HepG2 (cell line): ENCODE measurements around the gene FAM83D. TPM values are rescaled to one million over a fixed set of nuclear protein-coding genes. Genes with fewer than 3 reads are reported as not detected.

ENCODE experiments used
- ASH2L ChIP-seq: fragments of 300-600, 200-600 bp; sonication (generic); IDR thresholded peaks from 2 replicates; pipeline ENCODE4 v1.7.0; 2017; ENCODE audit warnings: low read depth, mild to moderate bottlenecking, moderate library complexity, mixed read lengths, low read length; ENCODE audit not compliant: insufficient read length
- BCL6 ChIP-seq: IDR thresholded peaks from 2 replicates; pipeline ENCODE4 v1.6.1; 2016; ENCODE audit warnings: missing genetic modification reagents, missing compliant biosample characterization
- CBFB ChIP-seq: sonication (generic); formaldehyde crosslinking; IDR thresholded peaks from 2 replicates; pipeline ENCODE4 v1.4.0; 2020; ENCODE audit warnings: missing genetic modification reagents
- ELF1 ChIP-seq: sonication (generic); formaldehyde crosslinking; IDR thresholded peaks from 2 replicates; pipeline ENCODE4 v1.4.0; 2020; ENCODE audit warnings: missing genetic modification reagents
- EP300 ChIP-seq, 3 experiments: sonication (generic) in 1 of 3; formaldehyde crosslinking in 1 of 3; IDR thresholded peaks; 2 replicates each; pipeline versions ENCODE4 v1.5.1 to v1.6.1; 2011 to 2020; ENCODE audit warnings: low read depth in 2 of 3, low read length in 2 of 3, borderline replicate concordance in 1 of 3, improper control_type of control experiment in 1 of 3, mild to moderate bottlenecking in 1 of 3, missing genetic modification reagents in 1 of 3, moderate library complexity in 1 of 3
- KDM5A ChIP-seq: fragments of 200-600 bp; sonication (generic); IDR thresholded peaks from 2 replicates; pipeline ENCODE4 v1.7.0; 2018; ENCODE audit warnings: antibody characterized with exemption, mild to moderate bottlenecking, low read length, borderline replicate concordance
- MTA1 ChIP-seq: sonication (generic); formaldehyde crosslinking; IDR thresholded peaks from 2 replicates; pipeline ENCODE4 v1.4.0; 2020; ENCODE audit warnings: missing genetic modification reagents, mild to moderate bottlenecking, borderline replicate concordance
- RAD51 ChIP-seq: fragments of 450-650 bp; IDR thresholded peaks from 2 replicates; pipeline ENCODE4 v1.6.1; 2016; ENCODE audit warnings: borderline replicate concordance
- RBM22 ChIP-seq: fragments of 200-400 bp; formaldehyde crosslinking; optimal IDR thresholded peaks from 2 replicates; pipeline ENCODE3; 2017; ENCODE audit warnings: mild to moderate bottlenecking, low read length, moderate library complexity
- SOX5 ChIP-seq: IDR thresholded peaks from 2 replicates; pipeline ENCODE4 v1.6.1; 2016; ENCODE audit warnings: borderline replicate concordance
- TCF7L2 ChIP-seq: IDR thresholded peaks from 2 replicates; pipeline ENCODE4 v1.6.1; 2011; ENCODE audit warnings: mild to moderate bottlenecking, low read depth, low read length, moderate library complexity
- ZFP36L1 ChIP-seq: sonication (generic); formaldehyde crosslinking; IDR thresholded peaks from 2 replicates; pipeline ENCODE4 v1.8.0; 2022; ENCODE audit warnings: mild to moderate bottlenecking, missing genetic modification reagents, moderate library complexity
- ZKSCAN1 ChIP-seq: fragments of 150-350 bp; IDR thresholded peaks from 2 replicates; pipeline ENCODE4 v1.6.1; 2014; ENCODE audit warnings: low read length
- ZNF557 ChIP-seq: sonication (generic); formaldehyde crosslinking; IDR thresholded peaks from 2 replicates; pipeline ENCODE4 v1.4.0; 2020; ENCODE audit warnings: missing genetic modification reagents
- ZNF772 ChIP-seq: sonication (generic); formaldehyde crosslinking; IDR thresholded peaks from 2 replicates; pipeline ENCODE4 v1.5.0; 2020; ENCODE audit warnings: mild to moderate bottlenecking, missing genetic modification reagents
- ZNF792 ChIP-seq: IDR thresholded peaks from 2 replicates; pipeline ENCODE4 v1.6.1; 2016
- ZSCAN12 ChIP-seq: sonication (generic); formaldehyde crosslinking; IDR thresholded peaks from 2 replicates; pipeline ENCODE4 v1.9.0; 2021; ENCODE audit warnings: mild to moderate bottlenecking, missing genetic modification reagents
- polyA plus RNA-seq, 8 experiments: library from polyadenylated mRNA; depleted of rRNA in 3 of 8; stranded (reverse) in 7 of 8; unstranded in 1 of 8; fragments of >200 nt; fragmentation: Illumina TruSeq in 4 of 8; extraction: Trizol in 4 of 8; gene quantifications; 2 replicates each; pipeline versions ENCODE4 v1.2.1 to v1.2.3, GENCODE V29; 2011 to 2016; ENCODE audit warnings: low read depth in 4 of 8, missing spikeins in 1 of 8, mixed read lengths in 1 of 8; ENCODE audit not compliant: insufficient read depth in 1 of 8
- total RNA-seq, 5 experiments: library from RNA; depleted of rRNA; stranded (reverse); fragments of >200 nt; fragmentation: Illumina TruSeq; extraction: Trizol; gene quantifications; 2 replicates each; pipeline ENCODE4 v1.2.3, GENCODE V29; 2016; ENCODE audit warnings: low read depth in 1 of 5
- TF ChIP-seq, protein P1 (sequence below): IDR thresholded peaks from 2 replicates; pipeline ENCODE4 v1.6.1; 2012; ENCODE audit warnings: inconsistent platforms
- TF ChIP-seq, protein P2 (sequence below): IDR thresholded peaks from 2 replicates; pipeline ENCODE4 v1.6.1; 2018; ENCODE audit warnings: missing genetic modification reagents, mild to moderate bottlenecking, missing compliant biosample characterization
- TF ChIP-seq, protein P3 (sequence below): sonication (generic); formaldehyde crosslinking; IDR thresholded peaks from 2 replicates; pipeline ENCODE4 v1.8.1; 2022; ENCODE audit warnings: low read depth, mild to moderate bottlenecking, missing genetic modification reagents
- TF ChIP-seq, protein P4 (sequence below): sonication (generic); formaldehyde crosslinking; conservative IDR thresholded peaks from 2 replicates; pipeline ENCODE4 v1.4.0; 2020; ENCODE audit warnings: mild to moderate bottlenecking, missing genetic modification reagents, moderate library complexity
- TF ChIP-seq, protein P5 (sequence below): sonication (generic); formaldehyde crosslinking; IDR thresholded peaks from 2 replicates; pipeline ENCODE4 v1.8.1; 2023; ENCODE audit warnings: mild to moderate bottlenecking, missing genetic modification reagents

Gene FAM83D
- total and polyA plus RNA-seq, 2 of the 13 experiments (the other 11 are each of a cell fraction or from before 2014, with no cell fraction given): 51.4 to 64.0 TPM

DNA sequence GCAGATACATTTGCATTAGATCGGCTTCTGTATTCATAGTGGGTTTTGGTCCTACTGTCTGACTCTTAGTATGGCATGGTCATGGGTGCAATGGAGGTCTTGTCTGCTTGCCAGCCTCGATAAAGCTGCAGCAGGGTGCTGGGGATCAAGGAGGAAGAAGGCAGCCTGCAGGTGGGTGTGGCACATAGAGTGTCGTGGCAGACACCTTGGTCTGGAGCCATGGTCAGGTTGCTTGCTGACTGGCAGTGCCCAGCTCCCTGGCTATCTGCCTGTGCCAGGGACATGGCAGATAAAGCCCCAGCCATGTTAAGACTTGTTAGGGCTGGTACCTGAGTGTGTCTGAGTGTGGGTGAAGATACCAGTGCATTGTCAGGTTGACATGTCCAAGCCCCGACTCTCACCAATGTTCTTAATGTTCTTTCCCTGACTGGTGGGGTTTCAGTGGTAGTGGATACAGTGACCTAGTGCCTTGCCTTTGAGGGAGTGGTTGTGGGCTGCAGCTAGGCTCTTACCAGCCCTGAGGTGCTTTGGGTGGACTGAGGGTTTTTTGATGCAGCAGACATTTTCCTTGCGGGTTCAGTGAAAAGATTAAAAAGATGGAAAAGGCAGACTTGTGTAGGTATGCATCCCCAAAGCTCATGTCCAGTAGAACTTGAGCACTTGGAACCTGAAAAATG is 1.8 kb downstream of the FAM83D start (continued):
- TF ChIP-seq ASH2L: no peak
- TF ChIP-seq MTA1 (CRISPR knock-in tag): no peak
- TF ChIP-seq RAD51: no peak
- peak; percentile 40; the same call in 1 of the 2 replicates for TF ChIP-seq ZNF772 (CRISPR knock-in tag)
- TF ChIP-seq, protein P1, sequence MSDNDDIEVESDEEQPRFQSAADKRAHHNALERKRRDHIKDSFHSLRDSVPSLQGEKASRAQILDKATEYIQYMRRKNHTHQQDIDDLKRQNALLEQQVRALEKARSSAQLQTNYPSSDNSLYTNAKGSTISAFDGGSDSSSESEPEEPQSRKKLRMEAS: no peak
- TF ChIP-seq SOX5 (CRISPR knock-in tag): no peak
- TF ChIP-seq CBFB: no peak
- no peak for TF ChIP-seq ELF1
- TF ChIP-seq, protein P2, sequence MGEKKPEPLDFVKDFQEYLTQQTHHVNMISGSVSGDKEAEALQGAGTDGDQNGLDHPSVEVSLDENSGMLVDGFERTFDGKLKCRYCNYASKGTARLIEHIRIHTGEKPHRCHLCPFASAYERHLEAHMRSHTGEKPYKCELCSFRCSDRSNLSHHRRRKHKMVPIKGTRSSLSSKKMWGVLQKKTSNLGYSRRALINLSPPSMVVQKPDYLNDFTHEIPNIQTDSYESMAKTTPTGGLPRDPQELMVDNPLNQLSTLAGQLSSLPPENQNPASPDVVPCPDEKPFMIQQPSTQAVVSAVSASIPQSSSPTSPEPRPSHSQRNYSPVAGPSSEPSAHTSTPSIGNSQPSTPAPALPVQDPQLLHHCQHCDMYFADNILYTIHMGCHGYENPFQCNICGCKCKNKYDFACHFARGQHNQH (CRISPR knock-in tag): no peak
- TF ChIP-seq RBM22: no peak
- TF ChIP-seq TCF7L2: no peak
- TF ChIP-seq, protein P3, sequence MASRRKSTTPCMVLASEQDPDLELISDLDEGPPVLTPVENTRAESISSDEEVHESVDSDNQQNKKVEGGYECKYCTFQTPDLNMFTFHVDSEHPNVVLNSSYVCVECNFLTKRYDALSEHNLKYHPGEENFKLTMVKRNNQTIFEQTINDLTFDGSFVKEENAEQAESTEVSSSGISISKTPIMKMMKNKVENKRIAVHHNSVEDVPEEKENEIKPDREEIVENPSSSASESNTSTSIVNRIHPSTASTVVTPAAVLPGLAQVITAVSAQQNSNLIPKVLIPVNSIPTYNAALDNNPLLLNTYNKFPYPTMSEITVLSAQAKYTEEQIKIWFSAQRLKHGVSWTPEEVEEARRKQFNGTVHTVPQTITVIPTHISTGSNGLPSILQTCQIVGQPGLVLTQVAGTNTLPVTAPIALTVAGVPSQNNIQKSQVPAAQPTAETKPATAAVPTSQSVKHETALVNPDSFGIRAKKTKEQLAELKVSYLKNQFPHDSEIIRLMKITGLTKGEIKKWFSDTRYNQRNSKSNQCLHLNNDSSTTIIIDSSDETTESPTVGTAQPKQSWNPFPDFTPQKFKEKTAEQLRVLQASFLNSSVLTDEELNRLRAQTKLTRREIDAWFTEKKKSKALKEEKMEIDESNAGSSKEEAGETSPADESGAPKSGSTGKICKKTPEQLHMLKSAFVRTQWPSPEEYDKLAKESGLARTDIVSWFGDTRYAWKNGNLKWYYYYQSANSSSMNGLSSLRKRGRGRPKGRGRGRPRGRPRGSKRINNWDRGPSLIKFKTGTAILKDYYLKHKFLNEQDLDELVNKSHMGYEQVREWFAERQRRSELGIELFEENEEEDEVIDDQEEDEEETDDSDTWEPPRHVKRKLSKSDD: no peak
- TF ChIP-seq ZFP36L1: 0 out of 2 replicates have a peak, but pooled peaks have one; percentile 22
- no peak for TF ChIP-seq KDM5A
- TF ChIP-seq, protein P4, sequence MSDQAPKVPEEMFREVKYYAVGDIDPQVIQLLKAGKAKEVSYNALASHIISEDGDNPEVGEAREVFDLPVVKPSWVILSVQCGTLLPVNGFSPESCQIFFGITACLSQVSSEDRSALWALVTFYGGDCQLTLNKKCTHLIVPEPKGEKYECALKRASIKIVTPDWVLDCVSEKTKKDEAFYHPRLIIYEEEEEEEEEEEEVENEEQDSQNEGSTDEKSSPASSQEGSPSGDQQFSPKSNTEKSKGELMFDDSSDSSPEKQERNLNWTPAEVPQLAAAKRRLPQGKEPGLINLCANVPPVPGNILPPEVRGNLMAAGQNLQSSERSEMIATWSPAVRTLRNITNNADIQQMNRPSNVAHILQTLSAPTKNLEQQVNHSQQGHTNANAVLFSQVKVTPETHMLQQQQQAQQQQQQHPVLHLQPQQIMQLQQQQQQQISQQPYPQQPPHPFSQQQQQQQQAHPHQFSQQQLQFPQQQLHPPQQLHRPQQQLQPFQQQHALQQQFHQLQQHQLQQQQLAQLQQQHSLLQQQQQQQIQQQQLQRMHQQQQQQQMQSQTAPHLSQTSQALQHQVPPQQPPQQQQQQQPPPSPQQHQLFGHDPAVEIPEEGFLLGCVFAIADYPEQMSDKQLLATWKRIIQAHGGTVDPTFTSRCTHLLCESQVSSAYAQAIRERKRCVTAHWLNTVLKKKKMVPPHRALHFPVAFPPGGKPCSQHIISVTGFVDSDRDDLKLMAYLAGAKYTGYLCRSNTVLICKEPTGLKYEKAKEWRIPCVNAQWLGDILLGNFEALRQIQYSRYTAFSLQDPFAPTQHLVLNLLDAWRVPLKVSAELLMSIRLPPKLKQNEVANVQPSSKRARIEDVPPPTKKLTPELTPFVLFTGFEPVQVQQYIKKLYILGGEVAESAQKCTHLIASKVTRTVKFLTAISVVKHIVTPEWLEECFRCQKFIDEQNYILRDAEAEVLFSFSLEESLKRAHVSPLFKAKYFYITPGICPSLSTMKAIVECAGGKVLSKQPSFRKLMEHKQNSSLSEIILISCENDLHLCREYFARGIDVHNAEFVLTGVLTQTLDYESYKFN: no peak
- TF ChIP-seq ZNF557 (CRISPR knock-in tag): 0 out of 2 replicates have a peak, but pooled peaks have one; percentile 65
- TF ChIP-seq BCL6 (CRISPR knock-in tag): no peak
- 0 out of 2 replicates have a peak, but pooled peaks have one; percentile 51 for TF ChIP-seq ZKSCAN1
- no peak for TF ChIP-seq ZSCAN12
- TF ChIP-seq, protein P5, sequence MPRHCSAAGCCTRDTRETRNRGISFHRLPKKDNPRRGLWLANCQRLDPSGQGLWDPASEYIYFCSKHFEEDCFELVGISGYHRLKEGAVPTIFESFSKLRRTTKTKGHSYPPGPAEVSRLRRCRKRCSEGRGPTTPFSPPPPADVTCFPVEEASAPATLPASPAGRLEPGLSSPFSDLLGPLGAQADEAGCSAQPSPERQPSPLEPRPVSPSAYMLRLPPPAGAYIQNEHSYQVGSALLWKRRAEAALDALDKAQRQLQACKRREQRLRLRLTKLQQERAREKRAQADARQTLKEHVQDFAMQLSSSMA: no peak
- TF ChIP-seq EP300 (IDR thresholded peaks at IDR 0.05; ENCODE audit: low read depth in 2 of 2, low read length in 2 of 2): no peak
- TF ChIP-seq EP300 (CRISPR knock-in tag; IDR thresholded peaks at IDR 0.05; ENCODE audit: borderline replicate concordance): no peak
- no peak for TF ChIP-seq ZNF792 (CRISPR knock-in tag)
